Hematopoietic multipotent progenitor cell treated with erythropoietin and hydrocortisone succinate and interleukin-3 and kit ligand, for 17 days (in vitro differentiated cells): ENCODE measurements around the gene GFM1.

Source experiments
- DNase-seq: peaks from one replicate; pipeline ENCODE4 v3.0.0-alpha.2; 2015; ENCODE audit warnings: low spot score

GFM1 gene

GRCh38 chr3:158644345-158644908 lies at the start of gene GFM1:
GFM1 (plus strand) TSS chr3:158644527; CDS start chr3:158644635, 108 bp downstream.
- DNase-seq = peak; percentile 96

- DNase-seq = no peak
Observed at GRCh38 chr3:158600787-158601186, 43.5 kb upstream of the GFM1 start.

GRCh38 chr3:158602227-158602626 lies 42.1 kb upstream of the GFM1 start:
- DNase-seq = no peak

GRCh38 chr3:158617982-158618875 lies 26.1 kb upstream of the GFM1 start:
- no peak for DNase-seq

GRCh38 chr3:158625881-158626280 lies 18.4 kb upstream of the GFM1 start:
- no peak for DNase-seq

- DNase-seq = no peak
Observed at GRCh38 chr3:158631981-158632380, 12.3 kb upstream of the GFM1 start.

- DNase-seq = no peak
Observed at GRCh38 chr3:158640646-158641045, 3.7 kb upstream of the GFM1 start.

- no peak for DNase-seq
Observed at GRCh38 chr3:158642005-158642404, 2.3 kb upstream of the GFM1 start.

- no peak for DNase-seq
Observed at GRCh38 chr3:158642474-158643210, 1.7 kb upstream of the GFM1 start.

- no peak for DNase-seq
Observed at GRCh38 chr3:158649791-158650190, 5.5 kb downstream of the GFM1 start.

- no peak for DNase-seq
Observed at GRCh38 chr3:158651192-158651591, 6.9 kb downstream of the GFM1 start.

- DNase-seq = no peak
Observed at GRCh38 chr3:158652463-158652862, 8.1 kb downstream of the GFM1 start.

GRCh38 chr3:158658889-158659288 lies 14.6 kb downstream of the GFM1 start:
- no peak for DNase-seq

GRCh38 chr3:158659454-158660237 lies 15.3 kb downstream of the GFM1 start:
- peak; percentile 84 for DNase-seq

GRCh38 chr3:158660711-158661110 lies 16.4 kb downstream of the GFM1 start:
- DNase-seq = no peak

- no peak for DNase-seq
Observed at GRCh38 chr3:158663246-158663645, 18.9 kb downstream of the GFM1 start.

GRCh38 chr3:158663832-158664231 lies 19.5 kb downstream of the GFM1 start:
- no peak for DNase-seq

GRCh38 chr3:158666416-158666815 lies 22.1 kb downstream of the GFM1 start:
- DNase-seq = no peak

GRCh38 chr3:158668506-158668905 lies 24.2 kb downstream of the GFM1 start:
- no peak for DNase-seq

- DNase-seq = no peak
Observed at GRCh38 chr3:158671821-158672214, 27.5 kb downstream of the GFM1 start.

GRCh38 chr3:158672215-158673176 lies 28.2 kb downstream of the GFM1 start, which contains the start of gene LXN:
LXN (minus strand) TSS chr3:158672648; CDS start chr3:158672478, 170 bp downstream.
- DNase-seq = peak; percentile 92
